Omental fat pad (tissue), 4 donors: ENCODE measurements around the gene TAS2R41. TPM values are rescaled to one million over a fixed set of nuclear protein-coding genes. Genes with fewer than 3 reads are reported as not detected.

Source experiments
- ATAC-seq: fragments of 150-250 bp; one replicate; pipeline ENCODE4 v1.9.1; 2016; ENCODE audit warnings: mild to moderate bottlenecking, moderate library complexity; ENCODE audit not compliant: low FRiP score
- DNase-seq: peaks from one replicate; pipeline ENCODE4 v3.0.0-alpha.2; 2019; ENCODE audit warnings: low spot score
- CTCF ChIP-seq, 3 donors: fragments of 450-650 bp; IDR thresholded peaks; one replicate each; pipeline ENCODE4 v1.5.1; 2016 to 2017; ENCODE audit warnings: antibody characterized with exemption in 3 of 3, mild to moderate bottlenecking in 3 of 3, moderate library complexity in 2 of 3
- total RNA-seq, 4 donors: library from RNA; depleted of rRNA; stranded (reverse); fragments of >200 nt; gene quantifications; one replicate each; pipeline ENCODE4 v1.1.0, GENCODE V29; 2016

The TAS2R41 gene
- total RNA-seq, 4 donors from 2014 or later, result not detected

DNA sequence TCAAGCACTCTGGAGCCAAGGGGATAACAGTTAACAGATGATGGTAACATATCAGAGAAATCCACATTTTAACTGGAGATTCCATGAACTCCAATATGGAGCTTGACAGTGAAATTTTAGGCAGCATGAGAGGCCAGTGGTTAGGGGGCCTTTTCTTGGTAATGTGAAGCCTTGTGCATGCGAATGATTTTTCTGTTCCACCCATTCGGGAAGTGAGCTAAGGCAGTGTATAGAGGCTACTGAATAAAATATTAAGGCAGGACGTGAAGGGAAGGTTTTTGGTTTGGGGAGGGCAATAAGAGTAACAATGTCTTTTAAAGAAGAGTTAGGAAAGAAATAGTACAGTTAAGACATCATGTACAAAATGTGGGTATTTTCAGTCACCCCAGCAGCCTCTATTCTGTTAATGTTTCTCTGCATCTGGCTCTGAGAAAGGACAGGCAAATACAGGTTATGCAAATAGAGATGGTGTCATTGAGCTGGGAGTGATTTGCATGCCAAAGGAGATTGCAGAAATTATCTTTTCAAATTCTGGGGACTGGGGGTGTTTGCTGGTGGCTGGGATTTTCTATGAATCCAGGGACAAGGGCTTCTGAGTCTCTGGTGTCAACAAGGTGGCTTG is 41.2 kb upstream of the TAS2R41 start:
- no peak for DNase-seq
- TF ChIP-seq CTCF (IDR thresholded peaks at IDR 0.05), result no peak
- no peak for ATAC-seq

- DNase-seq, result no peak
- no peak for TF ChIP-seq CTCF (IDR thresholded peaks at IDR 0.05)
- ATAC-seq, result no peak
Measured at GRCh38 chr7:143437578-143437977, 40.1 kb upstream of the TAS2R41 start.

- ATAC-seq, result no peak
- no peak for DNase-seq
- no peak for TF ChIP-seq CTCF (IDR thresholded peaks at IDR 0.05)
Measured at GRCh38 chr7:143439866-143440265, 37.8 kb upstream of the TAS2R41 start.

DNA sequence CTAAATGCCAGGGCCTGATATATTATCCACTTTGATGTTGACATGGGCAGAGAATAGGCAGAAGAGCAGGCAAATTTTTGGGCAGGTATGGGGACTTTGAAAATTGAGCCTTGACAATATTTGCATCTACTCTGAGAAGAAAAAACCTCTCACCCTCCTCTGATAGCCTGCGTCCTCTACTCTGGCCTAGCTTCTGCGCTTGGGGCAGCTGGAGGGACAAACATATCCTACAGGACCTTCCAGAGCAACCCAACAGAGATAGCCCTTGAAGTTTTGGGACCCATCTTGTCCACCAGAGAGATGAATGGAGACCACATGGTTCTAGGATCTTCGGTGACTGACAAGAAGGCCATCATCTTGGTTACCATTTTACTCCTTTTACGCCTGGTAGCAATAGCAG is 34.5 kb upstream of the TAS2R41 start, which contains the start of gene TAS2R60:
Gene TAS2R60 (plus strand): TSS at position 301 of the 400 bp plus-strand sequence. CDS start 0 bp downstream, at position 301.
- no peak for TF ChIP-seq CTCF (IDR thresholded peaks at IDR 0.05)
- no peak for ATAC-seq
- DNase-seq, result no peak

DNA sequence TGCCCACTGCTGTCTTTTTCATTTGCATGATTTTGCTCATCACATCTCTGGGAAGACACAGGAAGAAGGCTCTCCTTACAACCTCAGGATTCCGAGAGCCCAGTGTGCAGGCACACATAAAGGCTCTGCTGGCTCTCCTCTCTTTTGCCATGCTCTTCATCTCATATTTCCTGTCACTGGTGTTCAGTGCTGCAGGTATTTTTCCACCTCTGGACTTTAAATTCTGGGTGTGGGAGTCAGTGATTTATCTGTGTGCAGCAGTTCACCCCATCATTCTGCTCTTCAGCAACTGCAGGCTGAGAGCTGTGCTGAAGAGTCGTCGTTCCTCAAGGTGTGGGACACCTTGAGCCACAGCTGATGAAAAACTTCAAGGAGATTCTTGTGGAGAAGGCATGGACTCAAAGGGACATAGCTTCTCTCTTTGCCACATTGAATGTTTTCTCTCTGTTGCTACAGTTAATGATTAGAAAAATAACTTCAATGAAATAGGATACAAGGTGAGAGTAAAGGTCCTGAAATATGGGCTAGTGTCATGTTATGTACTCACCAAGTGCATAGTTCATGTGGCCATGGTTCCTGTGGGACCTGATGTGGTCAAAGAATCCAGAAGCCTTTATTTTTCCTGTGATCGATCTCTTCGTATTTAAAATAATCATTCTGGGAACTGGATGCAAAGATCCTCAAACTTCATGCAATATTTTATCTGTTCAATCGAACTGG is 33.5 kb upstream of the TAS2R41 start:
- no peak for TF ChIP-seq CTCF (IDR thresholded peaks at IDR 0.05)
- no peak for ATAC-seq
- no peak for DNase-seq

DNA sequence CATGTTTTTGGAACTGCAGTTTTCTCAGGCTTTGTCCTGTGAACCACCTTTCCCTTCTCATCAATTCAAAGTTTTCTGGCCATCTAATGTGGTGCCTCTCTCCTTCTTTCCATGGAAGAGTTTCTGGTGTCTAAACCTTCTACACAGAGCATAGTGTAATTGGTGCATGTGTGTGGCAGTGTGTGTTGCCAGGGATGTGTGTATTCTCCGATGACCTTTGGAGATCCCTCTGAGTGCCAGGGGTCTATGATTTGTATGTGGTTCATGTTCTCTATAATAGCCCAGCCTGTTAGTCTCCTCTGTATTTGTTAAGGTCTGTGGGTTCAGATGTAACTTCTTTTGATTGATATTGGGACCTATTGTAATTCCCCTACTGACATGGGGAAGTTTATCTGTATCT is 32.9 kb upstream of the TAS2R41 start:
- ATAC-seq, result no peak
- no peak for TF ChIP-seq CTCF (IDR thresholded peaks at IDR 0.05)
- no peak for DNase-seq

GRCh38 chr7:143447466-143447865 is 30.2 kb upstream of the TAS2R41 start:
- no peak for TF ChIP-seq CTCF (IDR thresholded peaks at IDR 0.05)
- DNase-seq (no peak), ATAC-seq (no peak)
